ENCODE results near the gene KANSL1L. TPM values are rescaled to one million over a fixed set of nuclear protein-coding genes. Genes with fewer than 3 reads are reported as not detected.
A peak's percentile ranks its signal among the peaks of the same experiment; 100 is the strongest.
"Not testable (repeated sequence)": the region's sequence is repeated elsewhere in the genome, so short reads cannot be mapped to it uniquely, and the experiment has no call there.

KANSL1L gene
- total RNA-seq, 2 experiments from 2014 or later, result 2.6 to 4.8 TPM

DNA sequence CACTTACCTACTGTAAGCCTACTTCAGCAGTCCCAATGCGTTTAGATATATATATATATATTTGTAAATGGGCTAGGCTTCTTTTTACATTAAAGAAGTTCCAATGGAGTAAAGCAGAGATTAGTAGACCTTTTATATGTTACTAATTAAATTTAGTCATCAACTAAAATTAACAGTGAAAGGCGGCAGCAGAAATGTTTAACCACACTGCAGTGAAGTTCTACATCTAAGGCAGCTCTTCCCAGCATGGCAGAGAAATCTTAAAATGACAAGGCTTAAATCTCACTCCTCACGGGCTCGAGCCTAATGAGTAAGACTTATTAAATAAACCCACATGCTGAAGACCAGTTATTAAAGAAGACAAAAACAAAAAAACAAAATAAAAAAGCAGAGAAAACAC is 19.1 kb upstream of the KANSL1L start:
- ChIA-PET POLR2A (no interaction called here), CTCF (interaction anchor here (0.7 kb wide), 1 partner anchor 213 kb away, joined by 3 read pairs; no protein-coding TSS in a partner anchor)
- Mint-ChIP-seq H3K4me3 (no peak overlapping the region), H3K36me3 (ENCODE audit: low read depth) (no peaks in the 10 kb centered on the region), H3K4me1 (ENCODE audit: low read depth) (no peaks in the 10 kb centered on the region), H3K9me3 (ENCODE audit: insufficient read depth) (peaks cover 4% of the 10 kb centered on the region), H3K27me3 (ENCODE audit: low read depth) (no peaks in the 10 kb centered on the region), H3K27ac (no peak overlapping the region)
- ATAC-seq (no peak), DNase-seq (no peak)

DNA sequence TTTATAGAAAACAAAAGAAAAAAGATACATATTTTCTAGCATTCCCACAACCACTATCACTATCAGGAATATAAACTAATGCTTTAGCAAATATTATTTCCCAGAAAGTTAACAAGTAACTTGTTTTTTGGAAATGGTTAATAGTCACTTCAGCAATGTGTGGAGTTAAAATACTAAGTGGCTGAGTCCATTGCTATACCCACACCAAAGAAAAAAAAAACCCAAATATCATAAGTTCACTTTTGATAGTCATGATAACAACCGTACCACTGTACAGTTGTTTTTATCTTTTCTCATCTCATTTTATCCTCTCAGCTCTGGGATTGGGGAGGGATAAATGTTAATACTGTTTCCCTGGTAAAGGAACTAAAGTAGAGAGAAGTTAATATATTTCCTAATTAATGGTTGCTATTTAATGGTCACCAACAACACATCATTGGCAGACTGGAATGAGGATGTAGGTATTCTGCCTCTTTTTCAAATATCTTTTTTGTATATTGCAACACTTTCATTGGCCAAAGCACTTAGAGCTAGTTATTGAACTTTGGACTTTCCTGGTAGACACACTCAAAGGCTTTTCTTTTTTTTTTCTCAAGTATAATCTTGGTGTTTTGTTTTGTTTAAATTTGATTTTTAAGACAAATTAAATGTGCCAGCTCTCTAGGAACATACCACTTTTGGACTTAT is 18.4 kb upstream of the KANSL1L start:
- Mint-ChIP-seq H3K9me3 (ENCODE audit: insufficient read depth) (peaks cover 4% of the 10 kb centered on the region), H3K4me1 (ENCODE audit: low read depth) (no peaks in the 10 kb centered on the region), H3K4me3 (no peak overlapping the region), H3K27ac (no peak overlapping the region), H3K36me3 (ENCODE audit: low read depth) (peaks cover 5% of the 10 kb centered on the region), H3K27me3 (ENCODE audit: low read depth) (no peaks in the 10 kb centered on the region)
- ChIA-PET CTCF (interaction anchor here (0.7 kb wide), 1 partner anchor 212 kb away, joined by 3 read pairs; no protein-coding TSS in a partner anchor), POLR2A (no interaction called here)
- ATAC-seq, result no peak
- no peak for DNase-seq

DNA sequence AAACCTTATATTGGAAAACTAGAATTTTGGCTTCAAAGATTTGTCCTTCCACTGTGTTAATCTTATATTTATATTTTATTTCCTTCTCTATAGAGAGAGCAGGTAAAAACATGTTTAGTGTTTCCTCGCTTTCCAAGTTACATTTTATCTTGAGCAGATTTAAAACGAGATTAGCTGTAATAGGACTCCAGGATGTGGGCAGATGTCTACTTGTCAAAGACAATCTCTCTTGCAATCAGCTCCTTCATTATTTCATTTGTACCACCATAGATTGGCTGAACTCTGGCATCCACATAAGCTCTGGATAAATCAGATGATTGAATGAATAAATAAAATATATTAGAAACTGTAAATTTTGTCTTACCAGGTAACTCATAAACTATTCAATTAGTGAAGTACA is 17.5 kb upstream of the KANSL1L start:
- H3K36me3 Mint-ChIP-seq (ENCODE audit: low read depth), result peaks cover 13% of the 10 kb centered on the region
- no peak overlapping the region for H3K27ac Mint-ChIP-seq
- H3K4me1 Mint-ChIP-seq (ENCODE audit: low read depth), result peaks cover 5% of the 10 kb centered on the region

DNA sequence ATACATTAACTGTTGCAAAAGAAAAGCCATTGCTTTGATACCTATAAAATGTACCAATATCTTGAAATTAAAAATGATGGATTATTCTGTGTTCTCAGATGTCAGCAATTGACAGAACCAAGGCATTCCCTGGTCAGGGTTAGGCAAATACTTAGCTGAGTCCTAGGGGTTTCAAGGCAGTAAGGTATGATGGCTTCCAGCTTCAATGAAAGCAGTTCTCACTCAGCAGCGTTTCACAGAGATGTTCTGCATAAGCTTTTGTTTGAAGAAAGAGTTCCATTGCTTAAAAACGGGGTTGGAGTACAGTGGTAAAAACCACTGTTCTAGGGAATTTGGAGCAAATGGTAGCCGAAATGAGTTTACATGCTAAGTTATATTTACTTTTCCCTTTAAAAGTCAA is 17.0 kb upstream of the KANSL1L start:
- H3K9me3 Mint-ChIP-seq (ENCODE audit: insufficient read depth), result peaks cover 14% of the 10 kb centered on the region
- peaks cover 2% of the 10 kb centered on the region for H3K27me3 Mint-ChIP-seq (ENCODE audit: low read depth)
- no peak for DNase-seq
- H3K27ac Mint-ChIP-seq, result no peak overlapping the region
- CTCF ChIA-PET, result no interaction called here
- no peak overlapping the region for H3K4me3 Mint-ChIP-seq
- POLR2A ChIA-PET, result no interaction called here
- no peak for ATAC-seq
- H3K4me1 Mint-ChIP-seq (ENCODE audit: low read depth), result peaks cover 5% of the 10 kb centered on the region
- H3K36me3 Mint-ChIP-seq (ENCODE audit: low read depth), result peaks cover 13% of the 10 kb centered on the region

More for the DNA sequence above, 17.5 kb upstream of the KANSL1L start:
- POLR2A ChIA-PET, result no interaction called here
- DNase-seq, result no peak
- CTCF ChIA-PET, result no interaction called here
- no peak overlapping the region for H3K4me3 Mint-ChIP-seq
- peaks cover 2% of the 10 kb centered on the region for H3K27me3 Mint-ChIP-seq (ENCODE audit: low read depth)
- no peak for ATAC-seq
- H3K9me3 Mint-ChIP-seq (ENCODE audit: insufficient read depth), result peaks cover 13% of the 10 kb centered on the region

DNA sequence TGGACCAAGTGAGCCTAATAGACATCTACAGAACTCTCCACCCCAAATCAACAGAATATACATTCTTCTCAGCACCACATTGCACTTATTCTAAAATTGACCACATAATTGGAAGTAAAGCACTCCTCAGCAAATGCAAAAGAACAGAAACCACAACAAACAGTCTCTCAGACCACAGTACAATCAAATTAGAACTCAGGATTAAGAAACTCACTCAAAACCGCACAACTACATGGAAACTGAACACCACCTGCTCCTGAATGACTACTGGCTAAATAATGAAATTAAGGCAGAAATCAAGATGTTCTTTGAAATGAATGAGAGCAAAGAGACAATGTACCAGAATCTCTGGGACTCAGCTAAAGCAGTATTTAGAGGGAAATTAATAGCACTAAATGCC is 12.7 kb upstream of the KANSL1L start:
- H3K27ac Mint-ChIP-seq, POLR2A ChIA-PET, ATAC-seq: not testable (repeated sequence)

DNA sequence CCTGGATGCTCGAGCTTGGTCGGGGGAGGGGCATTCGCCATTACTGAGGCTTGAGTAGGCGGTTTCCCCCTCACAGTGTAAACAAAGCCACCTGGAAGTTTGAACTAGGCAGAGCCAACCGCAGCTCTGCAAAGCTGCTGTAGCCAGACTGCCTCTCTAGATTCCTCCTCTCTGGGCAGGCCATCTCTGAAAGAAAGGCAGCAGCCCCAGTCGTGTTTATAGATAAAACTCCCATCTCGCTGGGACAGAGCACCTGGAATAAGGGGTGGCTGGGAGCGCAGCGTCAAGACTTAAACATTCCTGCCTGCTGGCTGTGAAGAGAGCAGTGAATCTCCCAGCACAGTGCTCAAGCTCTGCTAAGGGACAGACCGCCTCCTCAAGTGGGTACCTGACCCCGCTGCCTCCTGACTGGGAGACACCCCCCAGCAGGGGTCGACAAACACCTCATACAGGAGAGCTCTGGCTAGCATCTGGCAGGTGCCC is 10.4 kb upstream of the KANSL1L start:
- not testable (repeated sequence) for H3K27ac Mint-ChIP-seq; ATAC-seq; H3K27me3 Mint-ChIP-seq (ENCODE audit: low read depth)
- Mint-ChIP-seq H3K36me3 (ENCODE audit: low read depth) (peaks cover 13% of the 10 kb centered on the region), H3K9me3 (ENCODE audit: insufficient read depth) (peaks cover 18% of the 10 kb centered on the region), H3K4me1 (ENCODE audit: low read depth) (peaks cover 17% of the 10 kb centered on the region), H3K4me3 (peak overlapping the region; percentile 26)
- ChIA-PET POLR2A (interaction anchor here (0.9 kb wide), 1 partner anchor 11 kb away, joined by 4 read pairs; the partner anchor contains the start of gene KANSL1L), CTCF (interaction anchor here (0.5 to 1.8 kb wide), 2 partner anchors 9 to 203 kb away, joined by 3 to 8 read pairs; no protein-coding TSS in a partner anchor)
- DNase-seq, result peak; percentile 25

More for the DNA sequence above, 12.7 kb upstream of the KANSL1L start:
- H3K4me3 Mint-ChIP-seq; H3K27me3 Mint-ChIP-seq (ENCODE audit: low read depth); CTCF ChIA-PET; DNase-seq: not testable (repeated sequence)
- H3K4me1 Mint-ChIP-seq (ENCODE audit: low read depth), result peaks cover 17% of the 10 kb centered on the region
- peaks cover 18% of the 10 kb centered on the region for H3K9me3 Mint-ChIP-seq (ENCODE audit: insufficient read depth)
- H3K36me3 Mint-ChIP-seq (ENCODE audit: low read depth), result peaks cover 13% of the 10 kb centered on the region

DNA sequence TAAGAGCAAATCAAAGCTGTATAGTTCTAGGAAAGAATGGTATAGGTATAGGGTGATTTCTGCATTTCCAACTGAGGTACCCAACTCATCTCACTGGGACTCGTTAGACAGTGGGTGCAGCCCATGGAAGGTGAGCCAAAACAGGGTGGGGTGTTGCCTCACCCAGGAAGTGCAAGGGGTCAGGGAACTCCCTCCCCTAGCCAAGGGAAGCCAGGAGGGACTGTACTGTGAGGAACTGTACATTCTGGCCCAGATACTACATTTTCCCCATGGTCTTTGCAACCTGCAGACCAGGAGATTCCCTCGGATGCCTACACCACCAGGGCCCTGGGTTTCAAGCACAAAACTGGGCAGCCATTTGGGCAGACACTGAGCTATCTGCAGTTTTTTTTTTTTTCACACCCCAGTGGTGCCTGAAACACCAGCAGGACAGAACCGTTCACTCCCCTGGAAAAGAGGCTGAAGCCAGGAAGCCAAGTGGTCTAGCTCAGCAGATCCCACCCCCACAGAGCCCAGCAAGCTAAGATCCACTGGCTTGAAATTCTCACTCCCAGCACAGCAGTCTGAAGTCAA is 9.9 kb upstream of the KANSL1L start:
- not testable (repeated sequence) for DNase-seq; ATAC-seq; H3K27ac Mint-ChIP-seq; H3K27me3 Mint-ChIP-seq (ENCODE audit: low read depth)
- CTCF ChIA-PET, result interaction anchor here (1.8 kb wide), 1 partner anchor 9 kb away, joined by 8 read pairs; no protein-coding TSS in a partner anchor
- POLR2A ChIA-PET, result interaction anchor here (0.9 kb wide), 2 partner anchors 10 kb away, joined by 4 read pairs; partner anchors contain the start of gene KANSL1L
- peaks cover 17% of the 10 kb centered on the region for H3K4me1 Mint-ChIP-seq (ENCODE audit: low read depth)
- H3K9me3 Mint-ChIP-seq (ENCODE audit: insufficient read depth), result peaks cover 18% of the 10 kb centered on the region
- H3K4me3 Mint-ChIP-seq, result peak overlapping the region; percentile 26
- peaks cover 13% of the 10 kb centered on the region for H3K36me3 Mint-ChIP-seq (ENCODE audit: low read depth)

DNA sequence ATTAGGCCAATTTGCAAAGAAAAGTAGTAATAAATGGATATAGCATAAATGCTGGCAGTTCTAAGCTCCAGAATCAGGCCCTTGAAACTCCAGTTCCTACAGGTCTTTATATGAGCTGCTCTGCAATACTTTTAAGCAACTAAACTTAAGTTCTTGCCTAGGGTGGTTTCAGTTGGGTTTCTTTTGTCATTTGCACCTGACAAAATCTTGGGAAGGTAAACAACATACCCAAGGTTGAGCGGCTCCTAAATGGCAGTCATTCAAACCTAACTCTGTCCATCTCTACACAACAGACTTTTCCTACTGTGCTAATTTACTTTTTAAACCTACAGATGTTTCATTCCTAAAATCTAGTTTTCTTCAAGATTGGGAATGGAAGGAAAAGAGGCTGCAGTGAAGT is 9.3 kb upstream of the KANSL1L start:
- Mint-ChIP-seq H3K4me1 (ENCODE audit: low read depth) (peaks cover 17% of the 10 kb centered on the region), H3K36me3 (ENCODE audit: low read depth) (peaks cover 13% of the 10 kb centered on the region), H3K27ac (no peak overlapping the region), H3K4me3 (no peak overlapping the region), H3K27me3 (ENCODE audit: low read depth) (peaks cover 7% of the 10 kb centered on the region), H3K9me3 (ENCODE audit: insufficient read depth) (peaks cover 15% of the 10 kb centered on the region)
- ChIA-PET POLR2A (interaction anchor here (0.9 kb wide), 1 partner anchor 9 kb away, joined by 4 read pairs; the partner anchor contains the start of gene KANSL1L), CTCF (interaction anchor here (1.8 kb wide), 1 partner anchor 8 kb away, joined by 8 read pairs; no protein-coding TSS in a partner anchor)
- no peak for DNase-seq
- no peak for ATAC-seq

DNA sequence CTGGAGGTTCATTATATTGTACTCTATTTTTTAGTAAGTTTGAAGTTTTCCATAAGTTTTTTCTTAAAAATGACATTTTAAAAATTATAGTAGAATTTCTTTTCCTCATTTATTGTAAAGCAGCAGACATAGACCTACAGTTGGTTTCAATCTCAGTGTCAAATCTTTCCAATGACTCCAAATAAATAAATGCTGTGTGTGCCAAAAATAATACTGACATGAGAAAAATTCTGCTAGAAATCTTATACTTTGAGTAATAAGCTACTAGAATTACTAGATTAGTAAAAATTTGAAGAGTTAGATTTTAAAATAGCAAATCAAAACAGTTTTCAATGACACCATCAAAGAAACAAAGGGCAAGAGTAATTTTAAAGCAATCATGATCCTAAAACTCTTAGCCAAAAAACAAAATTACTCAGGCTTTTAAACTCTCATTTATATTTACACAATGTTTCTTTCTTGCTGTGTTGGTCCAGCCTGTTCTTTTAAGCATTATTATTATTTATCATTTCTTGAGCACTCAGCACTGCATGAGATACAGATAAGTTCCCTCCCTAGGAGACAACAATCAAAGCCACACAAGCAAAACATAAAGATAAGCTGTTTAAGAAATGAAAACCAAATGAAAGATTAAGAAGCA is 8.3 kb upstream of the KANSL1L start:
- CTCF ChIA-PET, result no interaction called here
- no peak overlapping the region for H3K4me3 Mint-ChIP-seq

DNA sequence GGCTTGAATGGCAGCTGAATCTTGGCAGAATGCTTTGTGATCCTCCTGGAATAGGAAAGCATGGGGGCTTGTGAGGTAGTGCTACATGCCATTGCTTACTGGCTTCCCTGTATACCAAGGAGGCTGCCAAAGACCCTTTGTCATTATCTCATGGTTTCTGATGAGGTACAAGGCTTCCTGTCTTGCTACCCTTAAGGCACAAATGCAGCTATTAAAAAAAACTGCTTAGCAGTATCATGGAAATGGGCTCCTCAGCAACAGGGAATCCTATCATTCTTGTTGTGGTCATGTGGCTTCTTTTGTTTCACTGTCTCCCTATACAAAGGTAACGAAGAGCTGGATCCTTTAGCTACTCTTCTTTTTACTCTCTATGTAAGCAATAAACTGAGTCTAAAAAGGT is 6.6 kb upstream of the KANSL1L start:
- ChIA-PET POLR2A (no interaction called here), CTCF (no interaction called here)
- Mint-ChIP-seq H3K27me3 (ENCODE audit: low read depth) (peaks cover 14% of the 10 kb centered on the region), H3K36me3 (ENCODE audit: low read depth) (no peaks in the 10 kb centered on the region), H3K27ac (no peak overlapping the region), H3K9me3 (ENCODE audit: insufficient read depth) (peaks cover 4% of the 10 kb centered on the region), H3K4me3 (no peak overlapping the region), H3K4me1 (ENCODE audit: low read depth) (peaks cover 12% of the 10 kb centered on the region)
- no peak for DNase-seq
- ATAC-seq, result no peak

More for the DNA sequence above, 8.3 kb upstream of the KANSL1L start:
- H3K36me3 Mint-ChIP-seq (ENCODE audit: low read depth), result peaks cover 8% of the 10 kb centered on the region
- ATAC-seq (no peak), DNase-seq (no peak)
- H3K4me1 Mint-ChIP-seq (ENCODE audit: low read depth), result peaks cover 17% of the 10 kb centered on the region
- H3K9me3 Mint-ChIP-seq (ENCODE audit: insufficient read depth), result peaks cover 12% of the 10 kb centered on the region
- H3K27me3 Mint-ChIP-seq (ENCODE audit: low read depth), result peaks cover 11% of the 10 kb centered on the region
- POLR2A ChIA-PET, result no interaction called here
- H3K27ac Mint-ChIP-seq, result no peak overlapping the region

DNA sequence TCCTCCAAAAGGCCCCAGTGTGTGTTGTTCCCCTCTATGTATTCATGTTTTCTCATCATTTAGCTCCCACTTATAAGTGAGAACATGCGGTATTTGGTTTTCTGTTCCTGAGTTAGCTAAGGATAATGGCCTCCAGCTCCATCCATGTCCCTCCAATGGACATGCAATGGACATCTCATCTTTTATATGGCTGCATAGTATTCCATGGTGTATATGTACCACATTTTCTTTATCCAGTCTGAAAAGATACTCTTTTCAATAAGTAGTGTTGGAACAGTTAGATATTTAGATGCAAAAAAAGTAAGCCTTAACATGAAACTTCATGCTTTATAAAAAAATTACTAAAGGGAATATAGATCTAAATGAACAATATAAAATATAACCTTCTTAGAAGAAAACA is 5.9 kb upstream of the KANSL1L start:
- ATAC-seq, CTCF ChIA-PET: not testable (repeated sequence)

DNA sequence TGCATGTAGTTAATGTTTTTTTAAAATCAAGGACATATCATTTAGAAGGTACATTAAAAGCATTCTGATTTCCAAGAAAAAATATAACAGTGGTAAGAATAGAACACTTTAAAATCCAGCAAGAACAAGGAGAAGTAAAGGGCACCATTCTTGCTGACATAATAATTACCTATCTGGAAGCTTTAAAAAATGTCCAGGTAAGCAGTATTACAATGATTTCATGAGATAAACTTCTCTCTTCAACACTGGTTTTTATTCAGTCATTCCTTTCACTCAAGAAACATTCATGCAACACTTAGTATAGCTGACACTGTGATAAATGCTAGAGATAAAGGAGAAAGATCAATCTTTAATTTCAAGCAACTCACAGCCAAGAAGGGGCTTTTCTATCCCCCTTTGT is 2.9 kb upstream of the KANSL1L start:
- peaks cover 19% of the 10 kb centered on the region for H3K4me1 Mint-ChIP-seq (ENCODE audit: low read depth)
- DNase-seq (no peak), ATAC-seq (no peak)
- H3K27me3 Mint-ChIP-seq (ENCODE audit: low read depth), result peaks cover 20% of the 10 kb centered on the region
- H3K27ac Mint-ChIP-seq, result no peak overlapping the region
- H3K9me3 Mint-ChIP-seq (ENCODE audit: insufficient read depth), result no peaks in the 10 kb centered on the region
- H3K36me3 Mint-ChIP-seq (ENCODE audit: low read depth), result no peaks in the 10 kb centered on the region
- POLR2A ChIA-PET, result no interaction called here
- CTCF ChIA-PET, result interaction anchor here (1.6 kb wide), 1 partner anchor 21 kb away, joined by 5 read pairs; no protein-coding TSS in a partner anchor
- H3K4me3 Mint-ChIP-seq, result no peak overlapping the region

More for the DNA sequence above, 5.9 kb upstream of the KANSL1L start:
- H3K27ac Mint-ChIP-seq; H3K4me3 Mint-ChIP-seq; POLR2A ChIA-PET; H3K36me3 Mint-ChIP-seq (ENCODE audit: low read depth); DNase-seq; H3K9me3 Mint-ChIP-seq (ENCODE audit: insufficient read depth): not testable (repeated sequence)
- peaks cover 17% of the 10 kb centered on the region for H3K27me3 Mint-ChIP-seq (ENCODE audit: low read depth)
- peaks cover 13% of the 10 kb centered on the region for H3K4me1 Mint-ChIP-seq (ENCODE audit: low read depth)
